GM21526 (cell line): ENCODE results near the gene CYB561A3.
A peak's percentile ranks its signal among the peaks of the same experiment; 100 is the strongest.

Source experiments
- ATAC-seq: cut with Tn5 transposase; IDR thresholded peaks from one replicate; pipeline ENCODE4 v1.9.1; 2021; ENCODE audit warnings: moderate library complexity; ENCODE audit not compliant: unreplicated experiment, low FRiP score

CYB561A3 gene

DNA sequence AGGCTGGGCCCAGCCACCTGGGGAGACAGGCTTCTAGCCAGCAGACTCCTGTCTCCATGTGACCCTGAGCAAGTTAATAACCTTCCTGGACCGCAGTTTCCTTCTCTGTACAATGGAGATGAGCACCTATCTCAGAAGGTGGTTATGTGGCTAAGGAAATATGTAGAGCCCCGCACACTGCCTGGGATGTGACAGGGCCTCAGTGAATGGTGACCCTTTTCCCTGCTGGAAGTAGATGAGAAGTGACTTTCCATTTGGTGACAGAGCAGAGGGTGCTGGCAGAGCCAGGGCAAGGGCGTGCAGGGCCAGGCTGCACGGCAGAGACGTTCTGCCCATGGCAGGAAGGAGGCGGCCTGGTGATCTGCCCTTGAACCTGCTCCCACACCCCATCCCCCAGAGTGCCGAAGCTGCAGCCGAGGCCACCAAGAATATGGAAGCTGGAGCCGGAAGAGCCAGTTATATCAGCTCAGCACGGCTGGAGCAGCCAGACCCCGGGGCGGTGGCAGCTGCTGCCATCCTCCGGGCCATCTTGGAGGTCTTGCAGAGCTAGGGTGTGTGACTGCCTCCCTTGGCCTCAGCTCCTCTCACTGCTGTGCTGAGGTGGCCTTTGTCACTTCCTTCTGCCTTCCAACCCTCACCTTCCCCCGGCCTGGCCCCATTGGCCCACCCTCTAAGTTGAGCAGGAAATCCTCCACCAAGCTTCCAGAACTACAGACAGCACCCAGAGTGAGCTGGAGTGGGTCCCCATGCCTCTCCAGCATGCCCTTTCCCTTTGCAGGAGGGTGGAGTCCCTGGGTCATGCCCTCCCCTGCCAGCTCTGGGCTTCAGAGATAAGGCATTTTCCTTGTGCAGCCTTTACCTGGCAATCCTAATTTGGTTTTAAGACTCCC is 15.5 kb downstream of the CYB561A3 start:
- ATAC-seq, result no peak

DNA sequence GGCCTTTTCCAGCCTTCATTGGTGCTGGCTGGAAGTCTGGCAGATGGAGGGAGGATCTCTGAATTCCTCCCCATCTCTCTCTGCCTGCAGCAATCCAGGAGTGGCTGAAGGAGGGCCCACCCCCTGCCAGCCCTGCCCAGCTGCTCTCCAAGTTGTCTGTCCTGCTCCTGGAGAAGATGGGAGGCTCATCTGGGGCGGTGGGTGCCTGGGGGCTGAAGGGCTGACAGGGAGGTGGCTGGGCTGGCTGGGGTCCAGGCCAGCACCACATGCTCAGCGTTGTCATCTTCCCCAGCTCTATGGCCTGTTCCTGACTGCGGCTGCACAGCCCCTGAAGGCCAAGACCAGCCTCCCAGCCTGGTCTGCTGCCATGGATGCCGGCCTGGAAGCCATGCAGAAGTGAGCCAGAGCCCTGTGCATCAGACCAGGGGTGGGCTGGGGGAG is 16.5 kb downstream of the CYB561A3 start:
- ATAC-seq, result no peak

DNA sequence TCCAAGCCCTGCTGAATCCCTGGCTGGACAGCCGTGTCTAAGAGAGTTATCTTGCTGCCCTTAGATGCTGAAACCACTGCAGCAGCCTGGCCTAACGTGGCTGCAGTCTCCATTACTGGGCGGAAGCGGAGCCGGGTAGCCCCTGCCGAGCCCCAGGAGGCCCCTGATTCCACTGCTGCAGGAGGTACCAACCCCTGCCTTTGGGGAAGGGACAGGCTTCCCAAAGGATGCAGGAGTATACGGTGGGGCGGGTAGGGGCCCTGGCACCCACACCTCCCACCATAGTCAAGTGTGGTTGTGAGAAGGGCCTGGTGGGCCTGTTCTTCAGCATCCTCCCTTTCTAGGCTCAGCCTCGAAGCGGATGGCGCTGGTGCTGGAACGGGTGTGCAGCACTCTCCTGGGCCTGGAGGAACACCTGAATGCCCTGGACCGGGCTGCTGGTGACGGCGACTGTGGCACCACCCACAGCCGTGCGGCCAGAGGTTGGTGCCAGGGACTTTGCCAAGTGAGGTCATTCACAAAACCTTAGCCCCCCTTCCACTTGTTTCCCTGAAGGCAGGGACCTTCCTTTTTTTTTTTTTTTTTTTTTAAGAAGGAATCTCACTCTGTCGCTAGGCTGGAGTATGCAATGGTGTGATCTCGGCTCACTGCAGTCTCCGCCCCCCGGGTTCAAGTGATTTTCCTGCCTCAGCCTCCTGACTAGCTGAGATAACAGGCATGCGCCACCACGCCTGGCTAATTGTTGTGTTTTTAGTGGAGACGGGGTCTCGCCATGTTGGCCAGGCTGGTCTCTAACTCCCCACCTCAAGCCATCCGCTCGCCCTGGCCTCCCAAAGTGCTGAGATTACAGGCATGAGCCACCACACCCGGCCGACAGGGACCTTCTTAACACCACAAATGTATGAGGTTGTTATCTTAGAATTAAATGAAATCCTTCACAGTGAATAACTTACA is 17.6 kb downstream of the CYB561A3 start:
- ATAC-seq, result no peak

DNA sequence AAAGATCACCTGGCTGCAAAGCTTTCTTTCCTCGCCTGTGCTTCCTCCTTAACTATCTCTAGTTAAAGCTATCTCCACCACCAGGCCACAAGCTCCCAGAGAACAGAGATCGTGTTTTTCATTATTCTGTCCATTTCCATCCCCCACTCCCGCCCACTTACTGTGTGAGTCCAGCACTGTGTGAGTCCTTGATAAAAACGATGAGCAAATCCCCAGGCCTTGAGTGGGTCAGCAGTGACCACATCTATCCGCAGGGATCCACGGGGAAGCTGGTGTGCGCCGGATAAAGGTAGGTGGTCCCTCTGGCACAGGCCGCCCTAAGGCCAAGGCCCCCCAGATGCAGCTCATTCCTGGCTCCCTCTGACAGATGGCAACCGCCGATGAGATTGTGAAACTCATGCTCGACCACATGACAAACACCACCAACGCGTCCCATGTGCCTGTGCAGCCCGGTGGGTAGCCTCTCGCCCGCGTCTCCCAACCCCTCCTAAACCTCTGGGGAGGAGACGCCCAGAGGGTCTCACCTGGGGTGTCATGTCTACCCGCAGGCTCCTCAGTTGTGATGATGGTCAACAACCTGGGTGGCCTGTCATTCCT is 19.4 kb downstream of the CYB561A3 start:
- ATAC-seq, result no peak

DNA sequence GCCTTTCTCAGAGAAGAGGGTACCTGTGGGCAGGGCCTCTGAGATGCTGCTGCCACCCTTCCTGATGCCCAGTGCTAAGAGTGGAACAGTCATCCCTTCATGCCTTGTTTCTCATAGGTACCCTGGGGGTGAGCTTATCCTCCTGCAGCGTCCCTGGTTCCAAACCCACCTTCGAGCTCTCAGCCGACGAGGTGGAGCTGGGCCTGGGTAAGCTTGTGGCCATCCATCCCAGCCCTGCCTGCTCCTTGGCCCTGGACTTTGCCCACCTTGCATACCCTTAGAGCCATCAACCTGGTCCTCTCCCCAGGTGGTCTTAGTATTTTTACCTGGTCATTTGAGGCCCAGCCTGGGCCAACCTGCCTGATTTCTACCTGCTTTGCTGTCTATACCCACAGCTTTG is 20.0 kb downstream of the CYB561A3 start:
- no peak for ATAC-seq

DNA sequence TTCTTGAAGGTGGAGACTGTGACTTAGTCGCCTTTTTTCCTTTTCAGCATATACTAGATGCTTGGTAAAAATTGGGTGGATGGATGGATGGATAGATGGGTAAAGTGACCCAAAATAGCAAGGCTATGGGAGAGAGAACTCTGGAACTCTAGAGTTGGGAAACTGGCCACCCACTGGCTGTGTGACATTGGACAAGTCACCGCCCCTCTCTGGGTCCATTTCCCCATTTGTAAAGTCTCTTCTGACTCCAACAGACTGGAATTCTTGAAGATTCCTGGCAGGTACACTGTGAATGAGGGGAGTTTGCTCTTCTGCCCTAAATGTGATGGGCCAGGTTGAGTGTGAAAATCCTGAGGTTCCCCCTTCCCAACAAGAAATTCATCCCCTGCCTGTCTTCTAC is 20.7 kb downstream of the CYB561A3 start:
- no peak for ATAC-seq

DNA sequence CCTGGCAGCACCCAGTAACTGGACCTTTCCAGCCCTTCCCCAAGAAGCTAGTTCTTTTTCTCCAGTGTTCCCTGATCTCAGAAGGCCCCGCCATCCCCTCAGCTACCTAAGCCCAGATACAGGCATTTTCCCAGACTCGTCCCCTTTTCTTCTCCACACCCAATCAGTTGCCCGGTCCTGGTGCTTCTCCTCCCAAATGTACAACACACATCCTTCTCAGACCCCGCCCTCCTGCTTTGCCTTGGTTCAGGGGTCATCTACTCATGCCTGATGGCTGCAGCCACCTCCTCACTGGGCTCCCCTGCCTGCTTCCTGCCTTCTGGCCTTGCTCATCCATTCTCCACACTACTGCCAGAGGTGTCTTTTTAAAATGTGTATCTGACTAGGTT is 22.2 kb downstream of the CYB561A3 start:
- ATAC-seq, result no peak

DNA sequence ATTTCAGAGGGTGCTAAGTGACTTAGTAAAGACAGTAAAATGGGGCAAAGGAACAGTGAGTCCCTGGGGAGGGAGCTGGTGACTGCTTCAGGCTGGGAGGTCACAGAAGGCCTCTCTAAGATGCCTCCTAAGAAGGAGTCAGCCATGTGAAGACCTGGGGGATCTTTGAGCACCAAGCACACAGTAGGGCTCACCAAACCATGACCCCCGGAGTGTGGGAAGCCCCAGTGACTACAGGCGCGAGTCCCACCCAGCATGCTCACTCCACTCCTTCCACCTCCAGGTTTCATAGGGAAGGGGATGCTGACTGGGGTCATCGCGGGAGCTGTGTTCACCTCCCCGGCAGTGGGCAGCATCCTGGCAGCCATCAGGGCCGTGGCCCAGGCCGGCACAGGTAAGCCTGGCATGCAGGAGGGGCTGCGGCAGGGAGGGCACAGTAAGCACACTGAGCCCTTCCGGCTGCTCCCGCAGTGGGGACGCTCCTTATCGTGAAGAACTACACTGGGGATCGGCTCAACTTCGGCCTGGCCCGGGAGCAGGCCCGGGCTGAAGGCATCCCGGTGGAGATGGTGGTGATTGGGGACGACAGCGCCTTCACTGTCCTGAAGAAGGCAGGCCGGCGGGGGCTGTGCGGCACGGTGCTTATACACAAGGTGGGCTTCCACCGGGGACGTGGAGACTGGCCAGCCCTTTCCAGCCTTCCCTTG is 22.7 kb downstream of the CYB561A3 start:
- ATAC-seq, result no peak

DNA sequence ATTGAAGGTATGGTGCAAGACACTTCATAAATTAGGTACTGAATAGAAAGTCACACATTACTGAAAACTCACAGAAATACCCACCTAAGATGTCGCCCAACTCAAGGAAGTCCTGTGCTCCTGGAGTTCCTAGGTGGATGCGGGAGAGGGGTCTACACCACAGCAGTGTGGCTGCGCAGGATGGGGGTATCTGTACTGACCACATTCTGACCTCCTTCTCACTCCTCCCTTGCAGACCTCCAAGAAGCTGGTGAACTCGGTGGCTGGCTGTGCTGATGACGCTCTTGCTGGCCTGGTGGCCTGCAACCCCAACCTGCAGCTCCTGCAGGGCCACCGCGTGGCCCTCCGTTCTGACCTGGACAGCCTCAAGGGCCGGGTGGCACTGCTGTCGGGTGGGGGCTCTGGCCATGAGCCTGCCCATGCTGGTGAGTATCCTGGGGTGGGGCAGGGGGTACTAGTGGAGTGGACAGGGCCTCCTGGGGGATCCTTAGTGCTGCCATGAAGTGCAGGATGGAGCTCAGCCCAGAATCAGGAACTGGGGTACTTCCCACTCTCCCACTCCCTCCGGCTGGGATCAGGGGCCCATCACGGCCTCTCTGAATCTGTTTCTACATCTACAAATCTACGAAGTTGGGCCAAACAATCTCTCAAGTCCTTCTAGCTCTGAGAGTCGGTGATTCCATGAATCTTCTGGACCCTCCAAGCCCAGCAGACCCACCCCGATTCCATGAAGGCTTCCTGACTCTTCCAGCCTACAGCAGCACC is 23.8 kb downstream of the CYB561A3 start:
- ATAC-seq, result no peak

DNA sequence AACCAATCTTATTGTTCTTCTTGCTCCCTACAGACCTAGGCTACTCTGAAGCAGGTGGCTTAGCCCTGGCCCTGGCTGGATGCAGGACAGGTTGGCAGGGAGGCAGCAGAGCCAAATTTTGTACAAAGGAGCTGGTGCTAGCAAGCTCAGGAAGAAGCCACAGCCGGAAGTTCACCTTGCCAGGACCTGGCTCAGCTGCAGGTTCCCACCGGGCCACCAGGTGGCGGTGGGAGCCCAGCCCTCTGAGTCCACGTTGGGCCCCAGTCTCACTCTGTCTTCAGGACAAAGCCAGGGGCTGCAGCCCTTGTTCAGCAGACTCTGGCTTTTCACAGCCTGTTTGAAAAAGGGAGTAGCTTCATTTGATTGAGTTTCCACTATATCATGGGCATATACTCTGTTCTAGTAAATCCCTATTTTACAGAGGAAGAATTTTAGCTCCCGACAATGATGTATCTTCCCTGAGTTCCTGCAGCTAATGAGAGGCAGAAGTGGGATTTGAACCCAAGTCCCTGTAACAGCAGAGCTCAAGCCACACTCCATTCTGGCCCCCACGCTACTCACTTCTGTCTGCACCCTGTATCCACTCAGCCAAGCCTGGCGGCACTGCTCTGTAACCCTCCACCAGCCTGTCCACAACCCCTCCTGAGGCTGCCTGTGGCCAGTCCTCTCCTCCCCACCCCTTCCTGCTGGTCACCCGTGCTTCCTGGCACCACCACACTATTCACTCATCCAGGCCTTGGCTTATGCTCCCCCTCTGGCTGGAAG is 25.3 kb downstream of the CYB561A3 start:
- peak; percentile 57 for ATAC-seq

DNA sequence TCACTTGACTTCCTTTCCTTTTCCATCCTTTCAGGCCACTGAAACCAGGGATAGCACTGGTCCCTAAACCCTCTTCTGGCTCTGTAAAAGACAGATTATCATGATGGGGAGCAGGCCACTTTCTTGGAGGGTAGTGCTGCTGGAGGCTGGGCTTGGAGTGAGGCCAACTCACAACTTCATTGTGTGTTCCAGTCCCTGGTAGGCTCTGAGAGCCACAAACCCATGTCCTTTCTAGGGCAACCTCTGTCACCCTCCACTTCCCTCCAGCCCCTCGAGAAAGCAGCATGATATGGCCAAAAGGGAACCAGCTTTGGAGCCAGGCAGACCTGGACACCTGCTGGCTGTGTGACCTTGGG is 26.3 kb downstream of the CYB561A3 start:
- no peak for ATAC-seq

DNA sequence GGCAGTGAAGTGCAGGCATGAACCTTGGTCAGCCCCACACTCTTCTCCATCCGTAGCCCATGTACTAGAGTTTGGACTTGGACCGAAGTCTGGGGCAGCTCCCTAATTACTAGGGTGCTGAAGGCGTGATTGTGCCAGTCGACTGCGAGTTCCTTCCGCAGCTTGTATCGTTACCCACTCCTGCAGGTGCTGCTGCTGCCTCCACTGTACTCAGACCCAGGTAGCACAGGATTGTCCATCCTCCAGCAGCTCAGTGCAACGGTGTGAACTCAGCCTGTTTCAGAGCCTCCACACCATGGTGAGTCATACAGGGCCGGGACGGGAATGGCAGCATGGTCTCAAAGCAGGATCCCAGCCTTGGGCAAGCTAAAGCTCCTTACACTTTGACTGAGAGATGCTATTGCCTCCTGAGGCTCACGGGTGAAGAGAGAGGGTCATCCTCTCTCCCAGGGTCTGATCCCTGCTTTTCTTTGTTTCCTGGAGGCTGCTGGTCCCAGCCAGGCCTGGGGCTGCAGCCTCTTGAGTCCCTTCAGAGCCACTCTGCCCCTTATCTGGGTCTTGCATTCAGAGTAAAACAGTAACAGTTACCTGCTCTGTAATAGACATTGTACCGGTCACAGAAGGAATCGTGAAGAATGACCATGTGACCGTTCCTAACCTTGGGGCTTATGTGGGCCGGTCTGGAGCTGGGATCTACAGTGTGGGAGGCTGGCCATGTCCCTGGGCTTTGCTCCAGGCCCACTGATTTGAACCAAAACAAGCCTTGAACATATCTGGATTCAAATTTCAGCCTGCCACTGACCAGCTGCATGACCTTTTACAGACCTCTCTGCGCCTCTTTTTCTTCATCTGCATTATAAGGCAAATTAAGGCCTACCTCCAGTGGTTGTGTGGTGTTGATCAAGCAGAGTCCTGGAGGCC is 27.0 kb downstream of the CYB561A3 start:
- ATAC-seq, result no peak

DNA sequence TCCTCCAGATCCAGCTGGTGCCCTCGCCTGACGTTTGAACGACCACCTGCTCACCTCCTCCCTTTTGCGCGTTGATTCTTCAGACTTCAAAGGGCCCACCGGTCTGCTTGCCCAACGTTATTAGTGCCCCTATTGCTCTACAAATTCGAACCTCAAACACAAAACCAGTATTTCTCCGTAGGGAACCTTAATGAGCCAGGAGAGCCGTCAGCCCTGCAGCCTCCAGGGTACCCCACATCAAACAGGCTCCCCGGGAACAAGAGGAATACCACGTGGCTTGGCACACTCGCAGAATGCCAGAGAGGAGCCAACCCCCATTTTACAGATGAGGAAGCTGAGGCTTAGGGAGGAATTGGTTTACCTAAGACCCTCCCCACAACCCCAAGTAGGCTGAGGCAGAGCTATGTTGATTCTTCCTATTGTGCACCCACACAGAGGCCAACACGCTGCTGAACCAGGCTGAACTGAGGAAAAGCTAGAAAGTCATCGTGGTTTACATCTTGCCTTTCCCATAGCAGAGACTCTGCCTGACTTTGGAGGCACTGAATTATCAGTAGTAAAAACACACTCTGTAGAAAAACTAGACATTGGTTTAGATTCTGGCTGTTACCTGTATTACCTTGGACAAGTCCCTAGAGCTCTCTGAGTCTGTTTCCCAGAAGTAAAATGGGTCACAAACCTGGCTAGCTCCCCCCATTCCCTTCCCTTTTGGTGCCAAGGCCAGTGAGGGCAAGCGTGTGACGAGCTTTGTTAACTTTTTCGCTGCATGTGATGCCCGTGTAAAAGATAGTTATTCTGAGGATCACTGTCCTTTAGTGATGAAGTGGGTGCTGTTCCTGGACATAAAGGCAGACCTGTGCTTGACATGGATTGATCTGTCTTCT is 27.9 kb downstream of the CYB561A3 start:
- no peak for ATAC-seq

DNA sequence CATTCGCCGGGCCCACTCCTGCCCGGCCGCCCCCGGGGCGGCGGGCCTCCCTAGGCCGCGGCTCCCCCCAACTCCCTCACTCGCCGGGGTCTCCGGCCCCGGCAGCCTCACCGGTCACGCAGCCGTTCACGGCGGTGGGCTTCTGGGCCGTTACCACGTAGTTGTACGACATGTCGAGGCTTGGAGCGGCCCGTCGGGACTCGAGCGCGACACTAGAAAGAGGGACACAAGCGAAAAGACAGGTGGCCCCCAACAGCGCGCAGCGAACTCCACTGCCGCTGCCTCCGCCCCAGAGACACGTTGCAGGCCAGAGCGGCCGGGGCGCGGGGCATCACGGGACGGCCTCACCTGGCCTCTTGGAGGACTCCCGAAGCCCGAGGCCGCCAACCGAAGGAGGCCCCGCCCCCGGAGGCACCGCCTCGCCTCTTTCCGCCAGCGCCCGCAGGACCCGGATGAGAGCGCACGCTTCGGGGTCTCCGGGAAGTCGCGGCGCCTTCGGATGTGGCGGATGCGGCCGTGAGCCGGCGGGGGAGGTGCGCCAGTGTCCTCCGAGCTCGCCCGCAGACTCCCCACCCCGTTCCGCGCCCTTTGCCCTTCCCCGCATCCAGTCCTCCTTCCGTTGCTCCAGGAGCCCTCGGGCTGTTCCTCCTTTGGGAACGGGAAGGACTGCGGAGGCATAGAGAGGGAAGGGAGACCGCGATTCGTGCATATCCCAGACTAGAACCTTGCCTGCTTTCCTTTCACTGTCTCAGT is 28.7 kb downstream of the CYB561A3 start, which contains the start of the genes DDB1 and TKFC:
DDB1 (minus strand) TSS at position 309 of the 753 bp plus-strand sequence; CDS start at position 172, 137 bp downstream.
TKFC (plus strand) TSS at position 432 of the 753 bp plus-strand sequence. CDS start 1,501 bp downstream, outside the sequence.
- ATAC-seq, result peak; percentile 80

DNA sequence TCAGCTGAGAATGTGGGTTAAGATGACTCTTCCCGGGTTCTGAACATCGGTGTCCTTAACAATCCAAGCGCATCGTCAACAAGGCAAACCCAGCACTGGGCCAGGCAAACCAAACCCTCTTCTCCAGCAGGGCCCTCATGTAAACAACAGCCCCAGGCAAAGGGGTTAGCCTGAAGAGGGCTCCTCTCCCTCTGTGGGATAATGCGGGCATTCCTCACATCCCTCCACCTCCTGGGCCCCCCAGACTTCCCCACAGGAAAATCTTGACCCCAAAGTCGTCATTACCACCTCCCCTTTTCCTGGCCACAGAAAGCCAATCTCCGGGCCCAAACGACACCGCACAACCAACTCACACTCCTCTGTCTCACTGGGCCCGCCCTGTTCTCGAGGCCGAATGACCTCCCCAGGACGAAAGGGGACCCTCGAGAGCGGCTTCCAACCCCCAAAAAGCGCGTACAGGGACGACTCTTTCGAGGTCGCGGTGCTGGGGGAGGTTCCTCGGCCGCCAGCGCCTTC is 29.3 kb downstream of the CYB561A3 start:
- peak; percentile 3 for ATAC-seq

DNA sequence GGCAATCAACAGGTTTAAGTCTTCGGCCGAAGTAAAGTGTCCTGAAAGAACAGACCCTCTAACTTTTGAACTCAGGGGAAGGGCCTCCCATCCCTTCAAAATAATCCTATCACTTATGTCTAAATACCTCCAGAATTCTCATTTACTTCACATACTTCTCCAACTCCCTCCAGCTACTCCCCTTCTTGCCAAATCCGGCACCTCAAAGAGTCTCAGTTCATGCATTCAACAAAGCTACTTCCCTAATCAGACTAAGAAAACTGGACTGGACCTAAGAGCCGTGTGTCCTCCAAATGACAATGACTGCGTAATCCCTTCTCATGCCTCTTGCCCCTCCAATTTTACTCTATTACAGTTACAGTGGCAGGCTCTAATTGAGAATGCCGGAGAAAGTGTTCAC is 30.0 kb downstream of the CYB561A3 start:
- no peak for ATAC-seq
